Measurements from ENCODE around the gene OR4K1.
"Not testable (repeated sequence)": the region's sequence is repeated elsewhere in the genome, so short reads cannot be mapped to it uniquely, and the experiment has no call there.

The OR4K1 gene

DNA sequence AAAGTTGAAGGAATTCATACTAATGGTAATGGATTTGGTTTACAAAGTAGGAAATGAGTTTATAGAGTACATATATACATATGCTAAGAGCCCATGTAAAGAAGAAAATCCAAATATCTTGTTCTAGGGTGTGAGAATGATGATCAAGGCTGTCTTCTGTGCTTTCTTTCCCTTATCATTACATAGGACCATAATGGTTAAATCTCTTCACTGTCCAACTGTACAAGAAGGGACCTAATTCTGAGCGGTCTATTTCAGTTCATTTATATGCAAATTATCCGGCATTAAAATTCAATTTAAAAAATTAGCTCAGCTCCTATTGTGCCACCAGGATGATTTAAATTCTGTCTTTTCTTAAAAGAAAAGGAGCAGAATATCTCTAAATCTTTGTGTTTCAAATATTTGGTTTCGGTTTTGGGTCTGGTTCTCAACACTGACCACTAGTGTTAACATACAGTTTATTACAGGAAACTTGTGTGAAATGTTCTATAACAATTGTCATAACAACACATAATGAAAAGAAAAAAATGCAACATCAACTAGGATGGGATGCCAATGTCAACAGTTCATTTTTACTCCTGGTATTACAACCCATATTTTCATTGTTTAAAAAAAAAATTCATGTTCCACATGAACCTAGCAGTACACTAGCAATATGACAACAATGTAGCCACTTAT is 16.8 kb downstream of the OR4K1 start:
- Histone ChIP-seq H3K27me3 (ENCODE audit: insufficient read depth, low read depth, severe bottlenecking) (peaks cover 23% of the 10 kb centered on the region), H3K9me3 (ENCODE audit: severe bottlenecking) (no peaks in the 10 kb centered on the region), H3K27ac (no peak overlapping the region), H3K4me3 (ENCODE audit: low read depth, low read length) (no peak overlapping the region), H3K36me3 (no peaks in the 10 kb centered on the region)
- TF ChIP-seq, protein P1, sequence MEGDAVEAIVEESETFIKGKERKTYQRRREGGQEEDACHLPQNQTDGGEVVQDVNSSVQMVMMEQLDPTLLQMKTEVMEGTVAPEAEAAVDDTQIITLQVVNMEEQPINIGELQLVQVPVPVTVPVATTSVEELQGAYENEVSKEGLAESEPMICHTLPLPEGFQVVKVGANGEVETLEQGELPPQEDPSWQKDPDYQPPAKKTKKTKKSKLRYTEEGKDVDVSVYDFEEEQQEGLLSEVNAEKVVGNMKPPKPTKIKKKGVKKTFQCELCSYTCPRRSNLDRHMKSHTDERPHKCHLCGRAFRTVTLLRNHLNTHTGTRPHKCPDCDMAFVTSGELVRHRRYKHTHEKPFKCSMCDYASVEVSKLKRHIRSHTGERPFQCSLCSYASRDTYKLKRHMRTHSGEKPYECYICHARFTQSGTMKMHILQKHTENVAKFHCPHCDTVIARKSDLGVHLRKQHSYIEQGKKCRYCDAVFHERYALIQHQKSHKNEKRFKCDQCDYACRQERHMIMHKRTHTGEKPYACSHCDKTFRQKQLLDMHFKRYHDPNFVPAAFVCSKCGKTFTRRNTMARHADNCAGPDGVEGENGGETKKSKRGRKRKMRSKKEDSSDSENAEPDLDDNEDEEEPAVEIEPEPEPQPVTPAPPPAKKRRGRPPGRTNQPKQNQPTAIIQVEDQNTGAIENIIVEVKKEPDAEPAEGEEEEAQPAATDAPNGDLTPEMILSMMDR (IDR thresholded peaks at IDR 0.05; ENCODE audit: low read depth, low read length) = no peak
- DNase-seq = no peak

DNA sequence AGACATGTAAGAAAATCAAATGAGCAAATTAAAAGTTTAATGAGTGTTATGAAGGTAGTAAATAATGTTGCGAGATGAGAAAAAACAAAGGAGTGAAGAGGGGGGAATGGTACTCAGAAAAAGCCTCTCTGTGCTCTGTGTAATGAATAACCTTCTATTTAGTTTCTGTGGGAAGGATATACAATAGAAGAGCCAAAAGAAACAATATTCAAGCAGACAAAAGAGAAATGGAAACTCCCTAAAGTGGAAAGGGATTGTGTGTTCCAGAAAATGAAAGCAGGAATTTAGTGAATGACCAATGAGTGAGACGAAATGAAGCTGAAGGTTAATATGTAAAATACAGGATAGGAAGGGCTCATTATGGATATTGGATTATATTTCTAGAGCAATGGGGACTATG is 18.5 kb downstream of the OR4K1 start:
- TF ChIP-seq, protein P1 (IDR thresholded peaks at IDR 0.05; ENCODE audit: low read depth, low read length) = no peak
- no peak for DNase-seq

DNA sequence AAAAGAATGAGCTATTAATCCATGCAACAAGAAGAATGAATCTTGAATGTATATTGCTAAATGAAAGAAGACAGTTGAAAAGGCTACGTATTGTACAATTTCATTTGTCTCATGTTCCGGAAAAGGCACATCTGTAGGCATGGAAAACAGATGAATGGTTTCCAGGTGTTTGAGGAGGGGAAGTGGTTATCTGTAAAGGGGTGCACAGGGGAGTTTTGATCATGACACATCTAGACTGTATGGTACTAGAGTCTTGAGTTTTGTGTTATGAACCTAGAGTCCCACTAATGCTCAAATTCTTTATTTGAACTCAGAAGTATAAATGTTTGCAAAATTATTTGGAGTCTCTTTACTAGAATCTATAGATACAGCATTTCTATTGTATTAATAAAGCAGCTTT is 39.0 kb downstream of the OR4K1 start:
- DNase-seq; H3K36me3 ChIP-seq; H3K27me3 ChIP-seq (ENCODE audit: insufficient read depth, low read depth, severe bottlenecking); H3K9me3 ChIP-seq (ENCODE audit: severe bottlenecking); H3K4me3 ChIP-seq (ENCODE audit: low read depth, low read length); H3K27ac ChIP-seq: not testable (repeated sequence)

More for the DNA sequence above, 18.5 kb downstream of the OR4K1 start:
- peaks cover 27% of the 10 kb centered on the region for H3K27me3 ChIP-seq (ENCODE audit: insufficient read depth, low read depth, severe bottlenecking)
- no peaks in the 10 kb centered on the region for H3K36me3 ChIP-seq
- H3K27ac ChIP-seq = no peak overlapping the region
- H3K4me3 ChIP-seq (ENCODE audit: low read depth, low read length) = no peak overlapping the region
- no peaks in the 10 kb centered on the region for H3K9me3 ChIP-seq (ENCODE audit: severe bottlenecking)

GRCh38 chr14:19974844-19975243 is 44.1 kb downstream of the OR4K1 start:
- Histone ChIP-seq H3K4me3 (ENCODE audit: low read depth, low read length) (no peak overlapping the region), H3K27ac (no peak overlapping the region), H3K9me3 (ENCODE audit: severe bottlenecking) (no peaks in the 10 kb centered on the region), H3K27me3 (ENCODE audit: insufficient read depth, low read depth, severe bottlenecking) (no peaks in the 10 kb centered on the region), H3K36me3 (no peaks in the 10 kb centered on the region)
- TF ChIP-seq, protein P1 (IDR thresholded peaks at IDR 0.05; ENCODE audit: low read depth, low read length) = no peak
- no peak for DNase-seq

GRCh38 chr14:19975291-19975690 is 44.6 kb downstream of the OR4K1 start, which contains the start of gene OR4K15:
Gene OR4K15, plus strand, starts transcription at chr14:19975591. Its CDS starts 0 bp downstream, at chr14:19975591.
- no peak within 1 kb of the TSS for H3K4me3 ChIP-seq (ENCODE audit: low read depth, low read length)
- no peaks in the 10 kb centered on the region for H3K27me3 ChIP-seq (ENCODE audit: insufficient read depth, low read depth, severe bottlenecking)
- H3K27ac ChIP-seq = no peak within 1 kb of the TSS
- TF ChIP-seq, protein P1 (IDR thresholded peaks at IDR 0.05; ENCODE audit: low read depth, low read length) = no peak
- no peaks in the 10 kb centered on the region for H3K9me3 ChIP-seq (ENCODE audit: severe bottlenecking)
- no peak for DNase-seq
- no peaks in the 10 kb centered on the region for H3K36me3 ChIP-seq
